CD4-positive, alpha-beta T cell treated with Interleukin-10 for 1 hour (primary cell): ENCODE data around the gene ADAMTSL1.

Source experiments
- DNase-seq: peaks from one replicate; pipeline ENCODE4 v3.0.0-alpha.2; 2020

The ADAMTSL1 gene

GRCh38 chr9:18463991-18464390, 10.0 kb upstream of the ADAMTSL1 start:
- no peak for DNase-seq

- no peak for DNase-seq
Observed at GRCh38 chr9:18466101-18466500, 7.9 kb upstream of the ADAMTSL1 start.

DNA sequence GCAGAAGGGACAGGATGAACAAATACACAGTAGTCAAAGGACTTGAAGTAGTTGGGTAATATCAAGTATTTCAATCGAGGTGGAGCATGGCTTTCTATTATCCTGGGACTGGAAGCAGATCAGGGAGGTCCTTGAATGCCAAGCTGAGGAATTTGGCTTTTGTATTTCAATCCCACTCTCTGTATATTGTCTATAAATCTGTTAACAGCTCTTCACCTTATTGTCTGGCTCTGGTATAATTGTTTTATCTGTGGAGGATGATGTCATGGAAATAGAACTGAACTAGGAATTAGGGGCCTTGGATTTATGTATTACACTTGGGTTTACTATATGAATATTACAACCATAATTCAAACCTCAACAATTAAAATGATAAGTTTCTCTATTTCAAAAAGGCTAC, 6.3 kb upstream of the ADAMTSL1 start:
- DNase-seq, result no peak

- no peak for DNase-seq
Observed at GRCh38 chr9:18472435-18472834, 1.5 kb upstream of the ADAMTSL1 start.

- DNase-seq, result no peak
Observed at GRCh38 chr9:18472841-18473251, 1.1 kb upstream of the ADAMTSL1 start.

- no peak for DNase-seq
Observed at GRCh38 chr9:18474783-18475182, 830 bp downstream of the ADAMTSL1 start.

DNA sequence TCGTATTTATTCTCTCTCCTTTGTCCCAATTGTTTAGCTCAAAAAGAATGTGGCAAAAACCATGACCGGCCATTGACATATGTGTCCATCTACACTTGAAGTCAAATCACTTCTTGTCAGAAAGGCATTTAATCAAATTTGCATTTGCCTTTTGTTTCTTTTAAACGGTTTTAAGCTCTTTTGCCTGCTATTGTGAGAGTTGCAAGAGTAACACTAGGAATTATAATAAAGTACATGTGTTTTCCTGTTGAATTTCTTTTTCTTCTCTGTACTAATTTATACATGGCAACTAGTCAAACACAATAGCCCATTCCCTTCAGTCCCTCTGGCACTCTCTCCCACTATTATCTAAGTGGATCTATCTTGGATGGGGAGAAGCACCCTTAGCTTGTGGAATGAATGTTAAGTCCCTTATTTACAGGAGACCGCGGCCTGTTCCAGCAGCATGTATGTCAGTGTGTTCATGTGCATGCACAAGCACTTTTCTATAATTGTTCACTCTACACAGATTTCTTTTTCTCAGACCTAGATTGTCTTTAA, 3.2 kb downstream of the ADAMTSL1 start:
- no peak for DNase-seq

DNA sequence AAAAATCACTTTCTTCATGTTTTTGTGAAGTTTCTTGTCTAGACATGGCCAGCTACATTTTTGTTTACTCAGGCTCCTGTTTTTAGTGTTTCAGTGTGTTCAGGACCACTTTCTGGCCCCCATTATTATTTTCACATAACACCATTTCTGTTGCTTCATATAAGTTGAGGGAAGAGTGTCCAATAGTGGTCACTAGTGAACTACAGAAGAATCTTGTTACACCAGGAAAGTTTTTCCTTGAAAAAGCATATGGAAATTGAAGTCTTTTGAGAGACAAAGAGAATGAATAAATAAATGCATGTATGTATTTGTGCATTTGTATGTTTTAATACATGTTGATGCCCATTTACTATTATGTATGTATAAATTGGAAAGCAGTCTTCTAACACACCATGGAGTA, 3.8 kb downstream of the ADAMTSL1 start:
- no peak for DNase-seq

DNA sequence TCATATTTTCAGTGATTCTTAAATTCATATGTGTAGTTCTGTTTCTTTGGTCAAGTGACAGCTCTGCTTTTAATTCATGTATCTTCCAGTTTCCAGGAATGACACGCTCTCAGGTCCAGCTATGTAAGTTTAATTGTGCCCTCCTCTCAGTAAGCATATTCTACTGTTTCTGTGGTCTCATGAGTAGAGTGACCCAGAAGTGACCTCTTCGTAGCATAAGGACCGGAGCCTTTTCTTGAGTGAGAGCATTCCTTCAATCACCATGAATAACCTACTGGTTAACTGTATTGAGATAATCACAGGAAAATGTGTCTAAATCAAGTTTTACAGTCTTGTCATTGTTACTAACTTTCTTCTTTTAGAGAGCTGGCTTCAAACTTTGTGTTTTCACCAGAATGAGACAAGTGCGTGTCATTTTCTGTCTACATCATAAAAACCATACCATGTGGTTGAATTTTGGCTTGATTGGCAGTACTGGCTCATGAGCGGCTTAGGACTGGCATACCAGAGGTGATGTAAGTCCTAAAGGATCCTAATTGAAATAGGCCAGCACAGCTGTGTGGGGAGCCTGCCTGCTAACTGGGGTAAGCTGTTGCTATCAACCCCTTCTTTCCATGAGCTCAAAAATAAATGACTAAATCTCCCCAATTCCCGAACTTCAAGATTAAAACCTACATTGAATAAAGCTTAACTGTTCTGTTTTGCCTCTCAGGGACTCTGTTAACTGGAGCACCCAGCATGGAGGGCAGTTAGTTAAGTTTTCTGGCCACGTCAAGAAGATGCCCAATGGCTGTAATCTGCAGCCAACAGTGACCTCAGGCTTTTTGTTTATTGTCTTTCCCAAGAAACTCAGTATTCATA, 4.8 kb downstream of the ADAMTSL1 start:
- DNase-seq, result no peak

DNA sequence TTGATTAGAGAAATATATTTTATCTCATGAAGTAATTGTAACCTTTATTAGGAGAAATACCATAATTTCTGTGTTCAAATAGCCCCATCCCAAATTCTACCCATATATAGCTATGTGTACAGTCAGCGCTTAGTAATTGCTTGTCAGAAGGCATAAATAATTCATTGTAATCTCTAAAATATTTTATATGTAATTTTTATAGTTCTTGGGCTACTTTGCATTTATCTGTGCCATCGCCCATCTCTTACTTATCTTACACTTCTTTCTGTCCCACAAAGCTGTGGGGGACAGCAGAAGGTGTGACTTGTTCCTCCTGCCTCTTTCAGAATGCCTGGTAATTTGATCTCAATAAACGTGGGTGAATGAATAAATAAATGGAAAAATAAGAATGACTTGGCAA, 5.5 kb downstream of the ADAMTSL1 start:
- no peak for DNase-seq

GRCh38 chr9:18480662-18481093, 6.7 kb downstream of the ADAMTSL1 start:
- DNase-seq, result no peak

- DNase-seq, result no peak
Observed at GRCh38 chr9:18482371-18482770, 8.4 kb downstream of the ADAMTSL1 start.

- no peak for DNase-seq
Observed at GRCh38 chr9:18485714-18486113, 11.8 kb downstream of the ADAMTSL1 start.

- no peak for DNase-seq
Observed at GRCh38 chr9:18487611-18488010, 13.7 kb downstream of the ADAMTSL1 start.

DNA sequence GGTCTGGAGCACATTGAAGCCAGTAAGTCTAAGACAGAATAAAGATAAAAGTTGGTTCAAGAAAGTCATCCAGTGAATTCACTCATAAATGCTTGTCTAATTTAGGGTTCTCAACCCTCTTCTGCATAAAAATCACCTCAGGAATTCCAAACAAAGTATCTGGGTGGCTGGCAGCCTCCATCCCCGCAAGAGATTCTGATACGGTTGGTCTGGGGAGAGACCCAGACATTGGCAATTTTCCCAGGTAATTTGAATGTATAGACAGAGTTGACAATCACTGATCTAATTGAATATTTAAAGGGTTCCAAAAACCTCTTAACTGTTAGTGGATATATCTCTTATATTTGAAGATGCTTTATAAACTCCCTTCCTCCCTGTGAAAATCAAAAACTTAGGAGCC, 14.9 kb downstream of the ADAMTSL1 start:
- DNase-seq, result no peak

GRCh38 chr9:18489861-18490260, 15.9 kb downstream of the ADAMTSL1 start:
- DNase-seq, result no peak

DNA sequence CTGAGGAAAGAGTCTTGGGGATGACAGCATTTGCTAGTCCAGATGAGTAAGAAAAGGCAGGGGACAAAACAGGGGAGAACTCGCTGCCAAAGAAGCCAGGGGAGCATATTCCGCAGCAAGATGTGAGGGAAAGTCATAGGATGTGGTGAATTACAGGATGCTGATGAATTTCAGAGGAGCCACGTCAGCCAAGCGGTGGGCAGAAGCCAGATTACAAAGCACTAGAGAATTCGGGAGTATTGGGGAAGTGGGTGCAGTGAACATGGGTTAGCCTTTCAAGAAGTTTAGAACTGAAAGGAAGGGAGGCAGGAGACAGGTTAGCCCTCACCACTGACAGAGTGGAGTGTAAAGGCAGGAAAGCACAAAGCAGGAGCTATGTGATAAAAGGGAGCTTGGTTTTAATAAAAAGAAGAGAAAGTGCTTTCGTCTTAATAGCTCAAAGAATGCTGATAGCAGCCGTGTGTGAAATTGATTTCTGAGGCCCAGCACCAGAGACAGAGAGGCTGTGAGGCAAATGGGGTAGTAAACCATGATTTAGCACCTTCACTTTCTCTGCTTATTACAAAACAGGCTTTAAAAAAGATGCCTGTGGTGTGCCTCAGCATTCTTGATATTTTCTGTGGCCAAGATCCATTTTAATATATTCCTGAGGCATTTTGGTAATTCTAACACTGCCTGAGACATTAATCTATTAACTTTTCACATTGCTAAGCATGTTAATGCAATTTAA, 16.9 kb downstream of the ADAMTSL1 start:
- no peak for DNase-seq

DNA sequence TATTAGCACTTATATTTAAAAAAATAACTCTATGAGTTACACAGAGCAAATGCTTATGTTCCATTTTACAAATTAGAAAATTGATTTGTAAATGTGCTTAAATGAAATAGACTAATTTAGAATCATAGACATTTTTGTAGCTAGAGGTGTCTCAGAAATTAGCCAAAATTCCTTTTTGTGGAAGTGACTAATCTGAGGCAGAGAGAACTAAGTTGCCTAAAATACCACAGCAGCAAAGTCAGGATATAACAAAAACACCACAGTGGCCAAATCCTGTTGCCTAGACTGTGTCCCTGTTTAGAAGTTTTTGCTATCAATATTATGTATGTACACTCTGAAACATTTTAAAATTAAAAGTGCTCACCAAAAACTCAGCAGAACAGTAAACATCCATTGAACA, 18.7 kb downstream of the ADAMTSL1 start:
- no peak for DNase-seq

DNA sequence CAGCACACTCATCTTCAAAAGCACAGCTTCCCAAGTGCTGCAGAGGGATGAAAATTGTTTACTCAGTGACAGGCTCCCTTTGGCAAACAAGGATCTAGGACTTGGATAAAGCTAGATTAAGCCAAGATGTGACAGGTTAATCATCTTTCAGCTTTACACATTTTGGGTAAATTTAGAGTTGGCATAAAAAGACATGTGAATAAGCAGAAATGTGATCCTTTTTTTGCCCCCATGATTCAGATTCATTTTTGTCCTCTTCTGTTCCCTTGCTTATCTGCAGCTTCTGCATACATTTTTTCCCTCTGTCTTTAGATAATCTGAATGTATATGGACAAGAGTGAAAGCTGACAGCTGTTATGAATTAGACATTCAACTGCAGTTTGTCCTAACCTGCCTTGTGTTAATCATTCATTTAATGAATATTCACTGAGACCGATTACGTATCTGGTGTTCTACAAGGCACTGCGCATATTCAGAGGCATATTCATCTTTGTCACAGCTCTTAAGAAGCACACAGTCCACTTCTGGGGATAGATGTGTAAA, 19.6 kb downstream of the ADAMTSL1 start:
- DNase-seq, result no peak

- DNase-seq, result no peak
Observed at GRCh38 chr9:18495065-18495464, 21.1 kb downstream of the ADAMTSL1 start.

DNA sequence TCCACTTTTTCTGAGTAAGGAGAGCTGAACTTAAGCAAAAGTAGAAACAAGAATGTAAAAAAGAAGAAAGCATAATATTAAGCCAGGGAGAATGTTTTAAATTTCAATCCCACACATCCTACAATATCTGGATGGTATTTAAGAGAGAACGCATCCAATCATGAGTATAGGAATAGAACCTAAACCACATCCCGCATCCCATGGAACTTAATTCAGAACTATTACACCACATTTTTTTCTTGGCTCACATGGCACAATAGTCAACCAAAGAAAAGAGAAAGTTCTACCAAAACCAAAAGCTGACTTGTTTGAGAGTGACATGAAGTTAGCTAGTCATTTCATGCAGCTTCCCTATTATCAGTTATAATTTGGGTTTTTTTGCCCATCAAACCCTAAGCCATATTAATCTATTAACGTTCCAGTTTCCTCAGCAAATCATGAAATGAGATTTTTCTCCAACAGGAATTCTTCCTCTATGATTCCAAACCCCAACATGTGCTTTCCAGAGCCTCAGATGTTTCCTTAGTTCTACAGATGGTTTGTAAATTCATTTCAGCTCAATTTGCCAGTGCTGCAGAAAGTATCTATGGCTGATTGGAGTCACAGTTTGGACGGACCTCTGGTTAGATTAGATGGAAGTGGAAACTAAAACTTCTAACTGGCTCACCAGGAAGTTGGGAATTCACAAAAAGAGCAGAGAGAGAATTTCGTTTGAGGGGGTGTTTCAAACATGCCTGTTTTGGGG, 22.5 kb downstream of the ADAMTSL1 start:
- no peak for DNase-seq

- DNase-seq, result no peak
Observed at GRCh38 chr9:18499062-18499461, 25.1 kb downstream of the ADAMTSL1 start.

GRCh38 chr9:18499980-18500379, 26.0 kb downstream of the ADAMTSL1 start:
- DNase-seq, result no peak
